ENCODE results near the gene RRAGD. TPM values are rescaled to one million over a fixed set of nuclear protein-coding genes. Genes with fewer than 3 reads are reported as not detected.

Gene RRAGD
- total RNA-seq, 1 experiment from 2014 or later, result not detected

DNA sequence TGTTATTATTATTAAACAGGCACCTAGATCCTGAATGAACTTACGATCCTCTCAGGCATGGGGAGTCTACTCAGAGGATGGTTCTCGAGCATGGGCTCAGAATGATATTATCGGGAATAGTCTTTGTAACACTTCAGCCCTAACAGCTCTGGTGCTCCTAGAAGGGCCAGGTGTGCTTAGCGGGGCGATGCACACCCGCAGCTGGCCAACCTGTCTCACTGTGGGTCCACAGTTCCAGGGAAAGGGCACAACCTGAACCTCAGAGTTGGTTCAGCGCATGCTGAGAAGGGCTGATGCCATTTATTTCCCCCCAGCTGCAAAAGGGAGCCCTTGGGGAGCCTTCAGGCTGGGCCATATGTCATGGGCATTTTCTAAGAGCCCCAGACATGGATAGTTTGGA is 26.2 kb downstream of the RRAGD start:
- no peak for DNase-seq
- Histone ChIP-seq H3K79me2 (ENCODE audit: low read depth) (no peaks in the 10 kb centered on the region), H3K9me3 (ENCODE audit: insufficient read depth, low read depth) (no peaks in the 10 kb centered on the region), H3K27me3 (ENCODE audit: insufficient read depth, low read depth) (no peaks in the 10 kb centered on the region), H3F3A (ENCODE audit: insufficient read depth, low read depth) (no peaks in the 10 kb centered on the region), H3K36me3 (ENCODE audit: low read depth) (no peaks in the 10 kb centered on the region), H3K9me2 (ENCODE audit: insufficient read depth) (no peaks in the 10 kb centered on the region), H2AFZ (no peak overlapping the region), H3K4me3 (no peak overlapping the region), H3K4me2 (no peak overlapping the region), H4K20me1 (ENCODE audit: insufficient read depth) (no peaks in the 10 kb centered on the region), H3K27ac (no peak overlapping the region), H3K4me1 (replicated peaks; ENCODE audit: insufficient read depth) (0 out of 2 replicates have a peak, but pooled peaks cover 6% of the 10 kb centered on the region)
- ChIA-PET CTCF (no interaction called here), POLR2A (ENCODE audit: unreplicated experiment) (no interaction called here)
- intact Hi-C loops (cut with micrococcal nuclease; ENCODE audit: unreplicated experiment), result no loop called here
- no TSS peak for BruUV-seq (replicated peaks)
- TF ChIP-seq EZH2 (IDR thresholded peaks at IDR 0.05; ENCODE audit: low read depth), result no peak
- TF ChIP-seq, protein P1, sequence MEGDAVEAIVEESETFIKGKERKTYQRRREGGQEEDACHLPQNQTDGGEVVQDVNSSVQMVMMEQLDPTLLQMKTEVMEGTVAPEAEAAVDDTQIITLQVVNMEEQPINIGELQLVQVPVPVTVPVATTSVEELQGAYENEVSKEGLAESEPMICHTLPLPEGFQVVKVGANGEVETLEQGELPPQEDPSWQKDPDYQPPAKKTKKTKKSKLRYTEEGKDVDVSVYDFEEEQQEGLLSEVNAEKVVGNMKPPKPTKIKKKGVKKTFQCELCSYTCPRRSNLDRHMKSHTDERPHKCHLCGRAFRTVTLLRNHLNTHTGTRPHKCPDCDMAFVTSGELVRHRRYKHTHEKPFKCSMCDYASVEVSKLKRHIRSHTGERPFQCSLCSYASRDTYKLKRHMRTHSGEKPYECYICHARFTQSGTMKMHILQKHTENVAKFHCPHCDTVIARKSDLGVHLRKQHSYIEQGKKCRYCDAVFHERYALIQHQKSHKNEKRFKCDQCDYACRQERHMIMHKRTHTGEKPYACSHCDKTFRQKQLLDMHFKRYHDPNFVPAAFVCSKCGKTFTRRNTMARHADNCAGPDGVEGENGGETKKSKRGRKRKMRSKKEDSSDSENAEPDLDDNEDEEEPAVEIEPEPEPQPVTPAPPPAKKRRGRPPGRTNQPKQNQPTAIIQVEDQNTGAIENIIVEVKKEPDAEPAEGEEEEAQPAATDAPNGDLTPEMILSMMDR (conservative IDR thresholded peaks at IDR 0.05), result no peak

- no TSS peak for BruUV-seq (replicated peaks)
- H3K4me2 ChIP-seq, result no peak overlapping the region
Measured at GRCh38 chr6:89385156-89385667, 26.9 kb downstream of the RRAGD start.

GRCh38 chr6:89381031-89381430 is 31.0 kb downstream of the RRAGD start:
- H3K9me2 ChIP-seq (ENCODE audit: insufficient read depth), result no peaks in the 10 kb centered on the region
- no peak overlapping the region for H3K27ac ChIP-seq
- H3K79me2 ChIP-seq (ENCODE audit: low read depth), result no peaks in the 10 kb centered on the region
- BruUV-seq (replicated peaks), result no TSS peak
- H3K4me2 ChIP-seq, result no peak overlapping the region
- POLR2A ChIA-PET (ENCODE audit: unreplicated experiment), result no interaction called here
- CTCF ChIA-PET, result no interaction called here
- H3K4me1 ChIP-seq (replicated peaks; ENCODE audit: insufficient read depth), result peaks cover 6% of the 10 kb centered on the region; the same call in 1 of the 2 replicates
- no peaks in the 10 kb centered on the region for H3K36me3 ChIP-seq (ENCODE audit: low read depth)
- H3K9me3 ChIP-seq (ENCODE audit: insufficient read depth, low read depth), result no peaks in the 10 kb centered on the region
- no peak overlapping the region for H3K4me3 ChIP-seq
- TF ChIP-seq, protein P1 (conservative IDR thresholded peaks at IDR 0.05), result no peak
- no peak for TF ChIP-seq EZH2 (IDR thresholded peaks at IDR 0.05; ENCODE audit: low read depth)
- no peaks in the 10 kb centered on the region for H3K27me3 ChIP-seq (ENCODE audit: insufficient read depth, low read depth)
- no peaks in the 10 kb centered on the region for H3F3A ChIP-seq (ENCODE audit: insufficient read depth, low read depth)
- DNase-seq, result no peak
- H4K20me1 ChIP-seq (ENCODE audit: insufficient read depth), result no peaks in the 10 kb centered on the region
- no peak overlapping the region for H2AFZ ChIP-seq
- intact Hi-C loops (cut with micrococcal nuclease; ENCODE audit: unreplicated experiment), result no loop called here

More at GRCh38 chr6:89385156-89385667, 26.9 kb downstream of the RRAGD start:
- Histone ChIP-seq H3K9me2 (ENCODE audit: insufficient read depth) (no peaks in the 10 kb centered on the region), H4K20me1 (ENCODE audit: insufficient read depth) (no peaks in the 10 kb centered on the region), H3K4me3 (no peak overlapping the region), H3K27me3 (ENCODE audit: insufficient read depth, low read depth) (no peaks in the 10 kb centered on the region), H3K4me1 (replicated peaks; ENCODE audit: insufficient read depth) (0 out of 2 replicates have a peak, but pooled peaks cover 6% of the 10 kb centered on the region), H3K27ac (no peak overlapping the region), H3K36me3 (ENCODE audit: low read depth) (no peaks in the 10 kb centered on the region), H3K9me3 (ENCODE audit: insufficient read depth, low read depth) (no peaks in the 10 kb centered on the region), H3K79me2 (ENCODE audit: low read depth) (no peaks in the 10 kb centered on the region), H3F3A (ENCODE audit: insufficient read depth, low read depth) (no peaks in the 10 kb centered on the region), H2AFZ (no peak overlapping the region)
- ChIA-PET POLR2A (ENCODE audit: unreplicated experiment) (no interaction called here), CTCF (no interaction called here)
- peak in 1 of 2 experiments; percentile 56 for DNase-seq
- intact Hi-C loops (cut with micrococcal nuclease; ENCODE audit: unreplicated experiment), result no loop called here
- no peak for TF ChIP-seq EZH2 (IDR thresholded peaks at IDR 0.05; ENCODE audit: low read depth)
- TF ChIP-seq, protein P1 (conservative IDR thresholded peaks at IDR 0.05), result no peak

Measured in PC-9 (cell line).